Liver (tissue), 9 donors: ENCODE data around the gene OPN1SW. TPM values are rescaled to one million over a fixed set of nuclear protein-coding genes. Genes with fewer than 3 reads are reported as not detected.

ENCODE experiments used
- DNase-seq: peaks from one replicate; pipeline ENCODE4 v3.0.0-alpha.2; 2017; ENCODE audit warnings: low spot score
- H3K27ac ChIP-seq, 2 donors: one replicate each; pipeline ENCODE4 v1.7.0; 2013; ENCODE audit warnings: inconsistent platforms in 2 of 2, low read length in 2 of 2, control low read depth in 1 of 2, low read depth in 1 of 2, mild to moderate bottlenecking in 1 of 2
- H3K27me3 ChIP-seq, 4 donors: one replicate each; pipeline versions ENCODE4 v1.6.1 to v1.7.0; 2013; ENCODE audit warnings: low read length in 3 of 4, inconsistent platforms in 1 of 4, mild to moderate bottlenecking in 1 of 4, moderate library complexity in 1 of 4; ENCODE audit not compliant: control insufficient read depth in 4 of 4, insufficient read depth in 4 of 4
- H3K36me3 ChIP-seq, 4 donors: one replicate each; pipeline versions ENCODE4 v1.6.1 to v1.7.0; 2013; ENCODE audit warnings: low read length in 3 of 4, mild to moderate bottlenecking in 3 of 4, low read depth in 1 of 4, moderate library complexity in 1 of 4; ENCODE audit not compliant: control insufficient read depth in 4 of 4, insufficient read depth in 3 of 4
- H3K4me1 ChIP-seq, 4 donors: one replicate each; pipeline versions ENCODE4 v1.6.1 to v1.7.0; 2013; ENCODE audit warnings: low read length in 3 of 4, mild to moderate bottlenecking in 3 of 4, moderate library complexity in 1 of 4; ENCODE audit not compliant: control insufficient read depth in 4 of 4, insufficient read depth in 4 of 4
- H3K4me3 ChIP-seq, 3 donors: one replicate each; pipeline versions ENCODE4 v1.6.1 to v1.7.0; 2013; ENCODE audit warnings: low read length in 3 of 3, control low read depth in 1 of 3, low read depth in 1 of 3, mild to moderate bottlenecking in 1 of 3
- H3K9ac ChIP-seq, 2 donors: one replicate each; pipeline ENCODE4 v1.7.0; 2013; ENCODE audit warnings: low read length in 2 of 2, mild to moderate bottlenecking in 2 of 2, moderate library complexity in 2 of 2, control low read depth in 1 of 2, low read depth in 1 of 2
- H3K9me3 ChIP-seq, 4 donors: one replicate each; pipeline versions ENCODE4 v1.6.1 to v1.7.0; 2013; ENCODE audit warnings: low read length in 3 of 4; ENCODE audit not compliant: control insufficient read depth in 4 of 4
- CTCF ChIP-seq: fragments of 150-350 bp; IDR thresholded peaks from 2 replicates; pipeline ENCODE4 v1.5.1; 2017; ENCODE audit warnings: improper control_type of control experiment, low read depth, low read length; ENCODE audit not compliant: missing input control
- EGR1 ChIP-seq, 2 donors: IDR thresholded peaks; 2 replicates each; pipeline ENCODE4 v1.6.1; 2016 to 2018; ENCODE audit warnings: antibody characterized with exemption in 2 of 2, low read depth in 2 of 2
- FOXA1 ChIP-seq: IDR thresholded peaks from 2 replicates; pipeline ENCODE4 v1.6.1; 2016; ENCODE audit warnings: antibody characterized with exemption
- FOXA2 ChIP-seq: IDR thresholded peaks from 2 replicates; pipeline ENCODE4 v1.6.1; 2016; ENCODE audit warnings: antibody characterized with exemption
- GABPA ChIP-seq, 2 donors: IDR thresholded peaks in 1 of 2; conservative IDR thresholded peaks in 1 of 2; 2 replicates each; pipeline ENCODE4 v1.6.1; 2016; ENCODE audit warnings: antibody characterized with exemption in 2 of 2, mild to moderate bottlenecking in 1 of 2, moderate library complexity in 1 of 2
- HNF4A ChIP-seq, 2 donors: conservative IDR thresholded peaks; 2 replicates each; pipeline ENCODE4 v1.6.1; 2016; ENCODE audit warnings: antibody characterized with exemption in 2 of 2, mild to moderate bottlenecking in 2 of 2
- HNF4G ChIP-seq: IDR thresholded peaks from 2 replicates; pipeline ENCODE4 v1.6.1; 2016; ENCODE audit warnings: antibody characterized with exemption
- JUND ChIP-seq, 2 donors: IDR thresholded peaks; 2 replicates each; pipeline ENCODE4 v1.6.1; 2016; ENCODE audit warnings: antibody characterized with exemption in 2 of 2
- NR2F2 ChIP-seq: IDR thresholded peaks from 2 replicates; pipeline ENCODE4 v1.6.1; 2016; ENCODE audit warnings: antibody characterized with exemption
- RAD21 ChIP-seq, 2 donors: IDR thresholded peaks; 2 replicates each; pipeline ENCODE4 v1.6.1; 2016; ENCODE audit warnings: antibody characterized with exemption in 2 of 2, mild to moderate bottlenecking in 2 of 2
- REST ChIP-seq: IDR thresholded peaks from 2 replicates; pipeline ENCODE4 v1.6.1; 2016; ENCODE audit warnings: antibody characterized with exemption, mild to moderate bottlenecking
- RXRA ChIP-seq, 2 donors: IDR thresholded peaks; 2 replicates each; pipeline ENCODE4 v1.6.1; 2017 to 2018; ENCODE audit warnings: antibody characterized with exemption in 2 of 2, mild to moderate bottlenecking in 1 of 2
- SP1 ChIP-seq: IDR thresholded peaks from 2 replicates; pipeline ENCODE4 v1.6.1; 2018; ENCODE audit warnings: antibody characterized with exemption, mild to moderate bottlenecking
- TAF1 ChIP-seq: conservative IDR thresholded peaks from 2 replicates; pipeline ENCODE4 v1.6.1; 2016; ENCODE audit warnings: antibody characterized with exemption, mild to moderate bottlenecking
- YY1 ChIP-seq: IDR thresholded peaks from 2 replicates; pipeline ENCODE4 v1.6.1; 2016; ENCODE audit warnings: antibody characterized with exemption, mild to moderate bottlenecking
- ZBTB33 ChIP-seq: IDR thresholded peaks from 2 replicates; pipeline ENCODE4 v1.6.1; 2016; ENCODE audit warnings: antibody characterized with exemption
- WGBS: extraction: QIAGEN DNeasy Blood & Tissue Kit; methylation state at CpG from one replicate; pipeline ENCODE4 v1.1.7; 2013; 5-methylcytosine and 5-hydroxymethylcytosine counted together
- polyA plus RNA-seq, 2 donors: library from polyadenylated mRNA; stranded (reverse) in 1 of 2; unstranded in 1 of 2; fragments of 200-250 nt in 1 of 2; fragments of >200 nt in 1 of 2; fragmentation: Nextera tagmentation in 1 of 2; extraction: Ambion mirVana in 1 of 2; gene quantifications; one replicate each; pipeline versions ENCODE4 v1.2.1 to v1.2.3, GENCODE V29; 2013 to 2015
- total RNA-seq, 2 donors: library from RNA; depleted of rRNA; stranded (reverse); fragments of >200 nt; gene quantifications; one replicate each; pipeline ENCODE4 v1.2.3, GENCODE V29; 2014
- TF ChIP-seq, protein P1 (sequence below): IDR thresholded peaks from 2 replicates; pipeline ENCODE4 v1.6.1; 2016; ENCODE audit warnings: antibody characterized with exemption
- TF ChIP-seq, protein P2 (sequence below): IDR thresholded peaks from 2 replicates; pipeline ENCODE4 v1.6.1; 2016; ENCODE audit warnings: antibody characterized with exemption
- donor health status: healthy.
- donor health status: healthy.
- donor health status: healthy.
- donor health status: healthy.
- donor health status: healthy.

The OPN1SW gene
- total and polyA plus RNA-seq, 4 donors = 0.29 TPM; not detected in 3

DNA sequence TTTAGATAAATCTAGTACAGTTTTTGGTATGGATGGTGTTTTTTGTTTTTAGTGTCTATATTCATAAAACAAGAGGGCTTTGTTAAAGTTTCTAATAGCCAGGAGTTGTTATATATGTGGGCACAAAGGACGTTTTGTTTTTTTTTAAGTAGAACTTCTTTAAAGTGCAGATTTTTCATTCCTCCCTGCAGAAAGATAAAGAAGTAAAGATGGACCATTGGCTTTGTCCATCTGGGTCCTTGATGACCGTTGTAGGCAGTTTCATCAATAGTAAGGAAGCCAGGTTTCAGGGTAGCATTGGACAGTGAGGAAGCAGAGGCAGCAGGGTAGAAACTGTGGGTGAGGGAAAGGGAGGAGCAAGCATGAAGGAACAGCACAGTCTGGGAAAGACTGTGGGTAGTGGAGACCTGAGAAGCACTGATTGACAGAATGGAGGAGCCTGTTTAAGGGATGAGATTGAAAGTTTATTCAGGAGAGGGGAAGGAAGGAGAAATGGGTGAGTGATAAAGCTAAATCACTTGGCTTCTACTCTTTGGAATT is 31.2 kb downstream of the OPN1SW start:
- no peak overlapping the region for H3K9ac ChIP-seq
- H3K4me3 ChIP-seq = no peak overlapping the region
- no peaks in the 10 kb centered on the region for H3K27me3 ChIP-seq
- no peaks in the 10 kb centered on the region for H3K9me3 ChIP-seq
- no peak for TF ChIP-seq NR2F2
- no peak for TF ChIP-seq GABPA (IDR thresholded peaks at IDR 0.05 in 1 of 2, conservative IDR thresholded peaks at IDR 0.05 in 1 of 2)
- TF ChIP-seq FOXA2 = no peak
- TF ChIP-seq RXRA (IDR thresholded peaks at IDR 0.05) = no peak
- TF ChIP-seq, protein P1, sequence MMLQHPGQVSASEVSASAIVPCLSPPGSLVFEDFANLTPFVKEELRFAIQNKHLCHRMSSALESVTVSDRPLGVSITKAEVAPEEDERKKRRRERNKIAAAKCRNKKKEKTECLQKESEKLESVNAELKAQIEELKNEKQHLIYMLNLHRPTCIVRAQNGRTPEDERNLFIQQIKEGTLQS = no peak
- TF ChIP-seq HNF4A (conservative IDR thresholded peaks at IDR 0.05) = no peak
- no peak for TF ChIP-seq RAD21 (IDR thresholded peaks at IDR 0.05)
- TF ChIP-seq ZBTB33 = no peak
- no peak for TF ChIP-seq YY1
- TF ChIP-seq JUND (IDR thresholded peaks at IDR 0.05) = no peak
- TF ChIP-seq, protein P2, sequence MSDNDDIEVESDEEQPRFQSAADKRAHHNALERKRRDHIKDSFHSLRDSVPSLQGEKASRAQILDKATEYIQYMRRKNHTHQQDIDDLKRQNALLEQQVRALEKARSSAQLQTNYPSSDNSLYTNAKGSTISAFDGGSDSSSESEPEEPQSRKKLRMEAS = no peak
- no peak for TF ChIP-seq CTCF
- TF ChIP-seq HNF4G = no peak
- TF ChIP-seq SP1 = no peak
- no peak for TF ChIP-seq TAF1
- no peak for TF ChIP-seq REST
- no peak for TF ChIP-seq EGR1 (IDR thresholded peaks at IDR 0.05; ENCODE audit: low read depth in 2 of 2)
- TF ChIP-seq FOXA1 = no peak
- WGBS = 76% methylated on average over 2 of the region's 2 CpGs
- peaks cover 1 to 11% (median 9%) of the 10 kb centered on the region in 4 donors for H3K36me3 ChIP-seq
- DNase-seq = no peak
- peaks cover 6 to 24% (median 16%) of the 10 kb centered on the region in 4 donors for H3K4me1 ChIP-seq
- no peak overlapping the region for H3K27ac ChIP-seq
